Heart right ventricle (tissue), 16 donors: Measurements from ENCODE around the gene XPNPEP2. TPM values are rescaled to one million over a fixed set of nuclear protein-coding genes. Genes with fewer than 3 reads are reported as not detected.
"Not testable (repeated sequence)": the region's sequence is repeated elsewhere in the genome, so short reads cannot be mapped to it uniquely, and the experiment has no call there.

Experiments
- ATAC-seq, 8 donors: fragments of 200-7000 bp; cut with Tn5 transposase; one replicate each; pipeline ENCODE4 v1.9.1; 2020; ENCODE audit warnings: mild to moderate bottlenecking in 8 of 8, moderate library complexity in 8 of 8, moderate number of reproducible peaks in 1 of 8
- DNase-seq, 2 donors: peaks; one replicate each; pipeline ENCODE4 v3.0.0-alpha.2; 2020
- H3K27ac ChIP-seq, 10 donors: fragments of 200-600 bp; sonication (generic) in 2 of 10; one replicate each; pipeline versions ENCODE4 v1.5.0 to v1.8.0; 2020 to 2022; ENCODE audit warnings: mild to moderate bottlenecking in 3 of 10
- H3K27me3 ChIP-seq, 7 donors: fragments of 200-600 bp; one replicate each; pipeline ENCODE4 v1.8.0; 2021 to 2022; ENCODE audit warnings: mild to moderate bottlenecking in 2 of 7
- H3K36me3 ChIP-seq, 9 donors: fragments of 200-600 bp; sonication (generic) in 1 of 9; one replicate each; pipeline versions ENCODE4 v1.5.0 to v1.8.0; 2020 to 2022; ENCODE audit warnings: mild to moderate bottlenecking in 2 of 9
- H3K4me1 ChIP-seq, 9 donors: fragments of 200-600 bp; sonication (generic) in 1 of 9; one replicate each; pipeline versions ENCODE4 v1.5.0 to v1.8.0; 2020 to 2022; ENCODE audit warnings: mild to moderate bottlenecking in 4 of 9
- H3K4me3 ChIP-seq, 10 donors: fragments of 200-600 bp; sonication (generic) in 2 of 10; one replicate each; pipeline versions ENCODE4 v1.5.0 to v1.8.0; 2020 to 2022; ENCODE audit warnings: mild to moderate bottlenecking in 7 of 10, moderate library complexity in 2 of 10
- H3K9me3 ChIP-seq, 11 donors: fragments of 200-600 bp in 10 of 11; sonication (generic) in 2 of 11; one replicate each; pipeline versions ENCODE4 v1.5.0 to v1.8.0; 2013 to 2022; ENCODE audit warnings: mild to moderate bottlenecking in 2 of 11, control low read depth in 1 of 11, moderate library complexity in 1 of 11
- WGBS, 2 donors: extraction: QIAGEN DNeasy Blood & Tissue Kit; methylation state at CpG; one replicate each; pipeline ENCODE4 v1.1.7; 2013; ENCODE audit warnings: inconsistent platforms in 1 of 2; 5-methylcytosine and 5-hydroxymethylcytosine counted together
- intact Hi-C, 10 donors: fragments of 100-400 bp; cut with DNase I; formaldehyde crosslinking; loops; one replicate each; pipeline versions ENCODE4 v1.11.1 to v1.14.2; 2022
- polyA plus RNA-seq, 2 donors: library from polyadenylated mRNA; stranded (reverse); fragments of 200-250 nt; gene quantifications; one replicate each; pipeline ENCODE4 v1.2.3, GENCODE V29; 2013
- total RNA-seq, 10 donors: library from RNA; stranded (reverse); fragmentation: NEBNext Ultra II Directional in 3 of 10; extraction: Animal tissue kit (Norgen Biotek cat#: 25700) in 3 of 10; gene quantifications; one replicate each; pipeline versions ENCODE4 v1.2.1 to v1.2.4, GENCODE V29; 2021 to 2023
- TF ChIP-seq, protein P1 (sequence below), 9 donors: fragments of 200-600 bp; sonication (generic) in 2 of 9; IDR thresholded peaks; one replicate each; pipeline versions ENCODE4 v1.5.0 to v1.8.0; 2021 to 2022; ENCODE audit warnings: antibody characterized with exemption in 9 of 9, mild to moderate bottlenecking in 5 of 9, moderate library complexity in 1 of 9
- donor health status: Arrhythmogenic right ventricular cardiomyopathy.
- donor health status: ischemic (EF 13 %, LVEDD 7.1; RV severe dilation, severe dysfunction).
- donor health status: healthy with polysubstance abuse.
- donor health status: DM: no; HTN: yes; CAD: no.
- donor health status: DM: no; HTN: no; CAD: no.
- donor health status: ischemic (EF 25% LVEDD 6.9; RV normal size, moderate dysfunction).
- donor health status: ischemic (EF 25% LVEDD 5.7; RV mildly dilated, moderate dysfunction).
- donor health status: healthy.
- donor health status: DM: yes; HTN: yes; CAD: no.
- donor health status: Ischemic cardiomyopathy.
- donor health status: ischemic (EF 35%, LVEDD 5.7; RV mildly dilated, moderate dysfunction).
- donor health status: nonischemic (EF 11% LVEDD 7.7; RV severe dilation, severe dysfunction).
- donor health status: DM: yes; HTN: yes; CAD: no.
- donor health status: PGD.
- donor health status: ischemic (EF 29% LVEDD 5.4; RV normal size, mild dysfunction).
- donor health status: nonischemic (EF 23%, LVEDD 6.1; RV moderate dilation, normal function).

Gene XPNPEP2
- total and polyA plus RNA-seq, 12 donors: 0.18 to 2.2 (median 0.52) TPM

DNA sequence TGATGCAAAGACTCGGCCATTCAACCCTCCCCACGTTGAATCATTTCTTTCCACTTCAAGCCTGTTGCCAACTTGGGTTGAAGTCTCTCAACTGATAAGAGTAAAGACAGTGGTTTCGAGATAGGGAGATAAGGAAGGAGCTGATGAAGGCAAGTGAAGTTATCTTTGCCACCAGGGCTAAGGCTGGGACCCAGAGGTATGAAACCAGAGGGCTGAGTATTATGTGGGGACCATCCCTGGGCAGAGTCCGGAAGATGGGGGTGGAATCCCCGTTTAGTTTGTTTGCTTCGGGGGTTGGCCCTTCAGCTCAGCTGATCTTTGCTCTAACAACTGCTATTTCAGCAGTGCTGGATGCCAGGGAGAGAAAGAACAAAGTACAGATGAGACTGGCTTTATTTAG lies 2.3 kb upstream of the XPNPEP2 start:
- H3K27ac ChIP-seq: no peak overlapping the region
- no peaks in the 10 kb centered on the region for H3K36me3 ChIP-seq
- H3K9me3 ChIP-seq: no peaks in the 10 kb centered on the region
- ATAC-seq (no peak), DNase-seq (no peak)
- 74 to 83% methylated on average over 6 of the region's 6 CpGs for WGBS, 2 donors
- H3K27me3 ChIP-seq: no peaks in the 10 kb centered on the region
- TF ChIP-seq, protein P1, sequence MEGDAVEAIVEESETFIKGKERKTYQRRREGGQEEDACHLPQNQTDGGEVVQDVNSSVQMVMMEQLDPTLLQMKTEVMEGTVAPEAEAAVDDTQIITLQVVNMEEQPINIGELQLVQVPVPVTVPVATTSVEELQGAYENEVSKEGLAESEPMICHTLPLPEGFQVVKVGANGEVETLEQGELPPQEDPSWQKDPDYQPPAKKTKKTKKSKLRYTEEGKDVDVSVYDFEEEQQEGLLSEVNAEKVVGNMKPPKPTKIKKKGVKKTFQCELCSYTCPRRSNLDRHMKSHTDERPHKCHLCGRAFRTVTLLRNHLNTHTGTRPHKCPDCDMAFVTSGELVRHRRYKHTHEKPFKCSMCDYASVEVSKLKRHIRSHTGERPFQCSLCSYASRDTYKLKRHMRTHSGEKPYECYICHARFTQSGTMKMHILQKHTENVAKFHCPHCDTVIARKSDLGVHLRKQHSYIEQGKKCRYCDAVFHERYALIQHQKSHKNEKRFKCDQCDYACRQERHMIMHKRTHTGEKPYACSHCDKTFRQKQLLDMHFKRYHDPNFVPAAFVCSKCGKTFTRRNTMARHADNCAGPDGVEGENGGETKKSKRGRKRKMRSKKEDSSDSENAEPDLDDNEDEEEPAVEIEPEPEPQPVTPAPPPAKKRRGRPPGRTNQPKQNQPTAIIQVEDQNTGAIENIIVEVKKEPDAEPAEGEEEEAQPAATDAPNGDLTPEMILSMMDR (IDR thresholded peaks at IDR 0.05): no peak
- H3K4me1 ChIP-seq: peaks cover 0 to 26% (median 0%) of the 10 kb centered on the region in 9 donors
- intact Hi-C loops: no loop called here
- H3K4me3 ChIP-seq: no peak overlapping the region

DNA sequence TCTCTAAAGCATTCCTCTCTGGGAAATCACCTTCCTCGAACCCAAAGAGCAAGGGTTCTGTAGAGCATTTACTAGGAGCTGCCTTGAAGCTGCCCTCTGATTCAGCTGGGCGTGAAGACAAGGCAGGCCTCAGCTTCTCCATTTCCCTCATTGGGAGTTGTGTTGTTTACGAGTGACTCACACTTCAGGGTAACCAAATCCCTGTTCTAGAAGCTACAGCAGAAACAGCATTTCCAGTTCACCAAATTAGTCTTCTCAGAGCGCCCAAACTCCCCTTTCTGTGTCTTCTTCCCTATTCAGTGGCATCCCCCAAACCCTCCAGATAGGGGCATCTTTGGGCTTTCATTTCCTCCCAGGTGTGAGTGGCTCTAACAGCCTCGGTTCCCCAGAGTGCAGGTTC lies 863 bp upstream of the XPNPEP2 start:
- ATAC-seq (peak in 3 of 8 donors; percentile 44 to 52 (median 48)), DNase-seq (no peak)
- TF ChIP-seq, protein P1 (IDR thresholded peaks at IDR 0.05): no peak
- no peak overlapping the region for H3K4me3 ChIP-seq
- intact Hi-C loops: no loop called here
- no peaks in the 10 kb centered on the region for H3K9me3 ChIP-seq
- no peaks in the 10 kb centered on the region for H3K36me3 ChIP-seq
- H3K27me3 ChIP-seq: no peaks in the 10 kb centered on the region
- peaks cover 0 to 26% (median 0%) of the 10 kb centered on the region in 9 donors for H3K4me1 ChIP-seq
- H3K27ac ChIP-seq: peak overlapping the region in 4 of 10 donors; percentile 3 to 60 (median 4)
- WGBS, 2 donors: 76 to 81% methylated on average over 5 of the region's 5 CpGs

DNA sequence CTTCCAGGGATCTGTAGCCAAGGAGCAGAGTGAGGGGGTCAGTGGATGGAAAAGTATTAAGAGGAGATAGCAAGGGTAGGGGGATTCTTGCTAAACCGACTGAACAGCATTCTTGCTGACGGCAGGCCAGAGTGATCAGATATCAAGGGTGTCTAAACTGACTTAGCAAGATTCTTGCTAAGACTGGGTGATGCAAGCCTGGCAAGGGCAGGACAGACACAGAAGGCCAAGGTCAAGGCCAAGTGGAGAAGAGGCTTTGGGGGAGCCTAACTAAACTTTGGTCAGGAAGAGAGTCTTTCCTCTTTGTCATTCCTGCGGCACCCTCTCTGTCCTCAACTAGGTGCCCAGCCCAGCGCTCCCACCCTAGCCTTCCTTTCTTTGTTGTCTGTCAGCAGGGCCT lies 799 bp downstream of the XPNPEP2 start:
- Histone ChIP-seq H3K27me3 (peaks cover 0 to 7% (median 0%) of the 10 kb centered on the region in 7 donors), H3K9me3 (no peaks in the 10 kb centered on the region), H3K36me3 (no peaks in the 10 kb centered on the region), H3K4me1 (peaks cover 0 to 26% (median 0%) of the 10 kb centered on the region in 9 donors), H3K4me3 (no peak overlapping the region), H3K27ac (peak overlapping the region in 2 of 10 donors; percentile 4 to 60)
- no peak for DNase-seq
- TF ChIP-seq, protein P1 (IDR thresholded peaks at IDR 0.05): no peak
- WGBS, 2 donors: 87 to 92% methylated on average over 4 of the region's 4 CpGs
- intact Hi-C loops: no loop called here
- no peak for ATAC-seq

DNA sequence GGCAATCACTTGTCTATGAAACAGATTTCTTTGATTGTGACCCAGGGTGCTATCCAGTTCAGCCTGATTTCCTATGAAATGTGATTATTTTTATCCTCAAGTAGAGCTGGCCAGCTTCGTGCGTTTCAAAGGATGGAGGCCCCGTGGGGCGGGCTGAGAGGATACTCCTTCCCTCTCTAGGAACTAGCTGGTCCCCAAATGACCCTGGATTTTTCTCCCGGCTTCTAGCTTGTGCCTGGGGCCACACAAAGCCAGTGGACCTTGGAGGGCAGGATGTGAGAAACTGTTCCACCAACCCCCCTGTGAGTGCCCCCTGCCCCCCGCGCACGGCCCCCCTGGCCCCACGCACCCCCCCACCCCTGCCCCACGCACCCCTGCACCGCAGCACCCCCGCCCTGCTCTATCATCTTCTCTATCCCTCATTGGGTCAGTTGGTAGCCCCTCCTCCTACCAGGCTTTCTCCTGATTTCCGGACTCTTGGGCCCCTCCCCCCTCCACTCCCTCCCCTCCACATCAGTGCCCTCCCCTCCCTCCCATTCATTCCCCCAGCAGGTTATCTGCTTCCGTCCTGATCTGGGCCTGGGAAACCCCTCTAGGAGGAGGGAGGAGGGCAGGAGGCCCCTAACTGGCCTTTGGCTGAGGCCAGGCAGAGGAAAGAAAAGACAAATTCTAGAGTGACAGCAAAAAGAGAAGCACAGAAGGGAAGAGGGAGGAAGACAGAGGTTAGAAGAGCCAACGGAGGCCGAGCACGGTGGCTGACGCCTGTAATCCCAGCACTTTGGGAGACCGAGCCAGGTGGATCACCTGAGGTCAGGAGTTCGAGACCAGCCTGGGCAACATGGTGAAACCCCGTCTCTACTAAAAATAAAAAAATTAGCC lies 3.3 kb downstream of the XPNPEP2 start:
- Histone ChIP-seq H3K4me1 (peaks cover 0 to 21% (median 0%) of the 10 kb centered on the region in 9 donors), H3K4me3 (no peak overlapping the region), H3K27ac (no peak overlapping the region), H3K36me3 (no peaks in the 10 kb centered on the region), H3K27me3 (peaks cover 0 to 8% (median 0%) of the 10 kb centered on the region in 7 donors), H3K9me3 (no peaks in the 10 kb centered on the region)
- 35 to 44% methylated on average over 15 to 21 of the region's 21 CpGs for WGBS, 2 donors
- TF ChIP-seq, protein P1 (IDR thresholded peaks at IDR 0.05): no peak
- ATAC-seq (peak in 1 of 8 donors; percentile 43), DNase-seq (peak in 1 of 2 donors; percentile 26)
- intact Hi-C loops: no loop called here

DNA sequence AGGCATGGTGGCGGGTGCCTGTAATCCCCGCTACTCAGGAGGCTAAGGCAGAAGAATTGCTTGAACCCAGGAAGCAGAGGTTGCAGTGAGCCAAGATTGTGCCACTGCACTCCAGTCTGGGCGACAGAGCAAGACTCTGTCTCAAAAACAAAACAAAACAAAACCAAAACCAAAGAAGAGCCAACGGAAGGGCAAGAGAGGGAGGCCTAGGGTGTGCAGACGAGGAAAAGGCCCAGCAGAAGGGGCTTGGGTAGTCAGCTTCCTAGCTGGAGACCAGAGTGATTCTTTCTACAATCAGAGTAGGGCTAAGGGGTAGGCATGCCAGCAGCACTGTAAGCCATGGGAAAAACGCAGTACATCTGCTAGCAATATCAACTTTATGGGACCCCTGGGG lies 4.0 kb downstream of the XPNPEP2 start:
- H3K36me3 ChIP-seq, H3K9me3 ChIP-seq, DNase-seq, ATAC-seq, H3K27me3 ChIP-seq, H3K27ac ChIP-seq, intact Hi-C loops, H3K4me3 ChIP-seq: not testable (repeated sequence)
- 79 to 94% methylated on average over 6 of the region's 6 CpGs for WGBS, 2 donors
- H3K4me1 ChIP-seq: peaks cover 0 to 16% (median 0%) of the 10 kb centered on the region in 9 donors
